SK-N-SH treated with all-trans-retinoic acid at 6 μM for 48 hours (cell line): ENCODE results near the gene CTSK.

Source experiments
- ATAC-seq: fragments of 200-7000 bp; cut with Tn5 transposase; 3 replicates; pipeline ENCODE4 v1.9.1; 2020; ENCODE audit warnings: mild to moderate bottlenecking, moderate library complexity
- ARNTL ChIP-seq: fragments of 450-650 bp; formaldehyde crosslinking; IDR thresholded peaks from 2 replicates; pipeline ENCODE4 v1.5.0; 2020; ENCODE audit warnings: low read depth, mild to moderate bottlenecking, moderate library complexity, borderline replicate concordance
- BACH2 ChIP-seq: fragments of 250-450 bp; sonication (Bioruptor Pico); IDR thresholded peaks from 2 replicates; pipeline ENCODE4 v1.9.0; 2021; ENCODE audit warnings: mild to moderate bottlenecking, borderline replicate concordance
- CREB5 ChIP-seq: fragments of 250-450 bp; sonication (Bioruptor Pico); IDR thresholded peaks from 2 replicates; pipeline ENCODE4 v1.5.1; 2020; ENCODE audit warnings: low read depth, mild to moderate bottlenecking, moderate library complexity
- CSDC2 ChIP-seq: fragments of 250-450 bp; sonication (Bioruptor Pico); IDR thresholded peaks from 2 replicates; pipeline ENCODE4 v1.5.0; 2020; ENCODE audit warnings: mild to moderate bottlenecking, moderate library complexity
- GLIS3 ChIP-seq: fragments of 250-450 bp; sonication (Bioruptor Pico); IDR thresholded peaks from 2 replicates; pipeline ENCODE4 v1.5.0; 2020; ENCODE audit warnings: mild to moderate bottlenecking, moderate library complexity
- ISL1 ChIP-seq: fragments of 250-450 bp; sonication (Bioruptor Pico); IDR thresholded peaks from 2 replicates; pipeline ENCODE4 v2.1.2; 2022; ENCODE audit warnings: mild to moderate bottlenecking, moderate library complexity
- OSR1 ChIP-seq: fragments of 250-450 bp; sonication (Bioruptor Pico); IDR thresholded peaks from 2 replicates; pipeline ENCODE4 v1.8.0; 2022; ENCODE audit warnings: moderate library complexity, mild to moderate bottlenecking, inconsistent platforms
- PATZ1 ChIP-seq: fragments of 250-450 bp; sonication (Bioruptor Pico); IDR thresholded peaks from 2 replicates; pipeline ENCODE4 v1.8.0; 2020; ENCODE audit warnings: mild to moderate bottlenecking, moderate library complexity, borderline replicate concordance
- PPARA ChIP-seq: fragments of 250-450 bp; sonication (Bioruptor Pico); IDR thresholded peaks from 2 replicates; pipeline ENCODE4 v1.5.0; 2020; ENCODE audit warnings: mild to moderate bottlenecking, borderline replicate concordance
- RARB ChIP-seq: fragments of 250-450 bp; sonication (Bioruptor Pico); IDR thresholded peaks from 2 replicates; pipeline ENCODE4 v1.8.0; 2021; ENCODE audit warnings: mild to moderate bottlenecking, moderate library complexity
- SNAI2 ChIP-seq: fragments of 250-450 bp; sonication (Bioruptor Pico); IDR thresholded peaks from 2 replicates; pipeline ENCODE4 v1.5.0; 2020; ENCODE audit warnings: mild to moderate bottlenecking, moderate library complexity
- TCF4 ChIP-seq: fragments of 250-450 bp; sonication (Bioruptor Pico); IDR thresholded peaks from 2 replicates; pipeline ENCODE4 v1.8.0; 2021; ENCODE audit warnings: mild to moderate bottlenecking, moderate library complexity, borderline replicate concordance
- TOX ChIP-seq: fragments of 250-450 bp; sonication (Bioruptor Pico); IDR thresholded peaks from 2 replicates; pipeline ENCODE4 v1.8.0; 2021; ENCODE audit warnings: mild to moderate bottlenecking, moderate library complexity, borderline replicate concordance
- TSHZ2 ChIP-seq: fragments of 250-450 bp; sonication (Bioruptor Pico); IDR thresholded peaks from 2 replicates; pipeline ENCODE4 v1.5.0; 2020; ENCODE audit warnings: mild to moderate bottlenecking, moderate library complexity
- ZC3H10 ChIP-seq: fragments of 250-450 bp; sonication (Bioruptor Pico); IDR thresholded peaks from 2 replicates; pipeline ENCODE4 v1.5.1; 2021; ENCODE audit warnings: mild to moderate bottlenecking, moderate library complexity
- ZFP3 ChIP-seq: fragments of 250-450 bp; sonication (Bioruptor Pico); IDR thresholded peaks from 2 replicates; pipeline ENCODE4 v1.5.0; 2020; ENCODE audit warnings: mild to moderate bottlenecking, moderate library complexity
- ZFP30 ChIP-seq: fragments of 450-650 bp; formaldehyde crosslinking; IDR thresholded peaks from 2 replicates; pipeline ENCODE4 v1.5.0; 2022; ENCODE audit warnings: mild to moderate bottlenecking, moderate library complexity
- ZNF565 ChIP-seq: fragments of 450-650 bp; formaldehyde crosslinking; conservative IDR thresholded peaks from 2 replicates; pipeline ENCODE4 v1.5.0; 2020; ENCODE audit warnings: low read depth, mild to moderate bottlenecking, moderate library complexity
- ZNF70 ChIP-seq: fragments of 450-650 bp; formaldehyde crosslinking; IDR thresholded peaks from 2 replicates; pipeline ENCODE4 v1.5.0; 2020; ENCODE audit warnings: mild to moderate bottlenecking, moderate library complexity
- ZNF8 ChIP-seq: fragments of 450-650 bp; formaldehyde crosslinking; IDR thresholded peaks from 2 replicates; pipeline ENCODE4 v1.5.0; 2020; ENCODE audit warnings: mild to moderate bottlenecking, moderate library complexity
- TF ChIP-seq, protein P1 (sequence below): fragments of 250-450 bp; sonication (Bioruptor Pico); IDR thresholded peaks from 2 replicates; pipeline ENCODE4 v1.5.1; 2021; ENCODE audit warnings: mild to moderate bottlenecking, moderate library complexity
- TF ChIP-seq, protein P2 (sequence below): fragments of 250-450 bp; sonication (Bioruptor Pico); IDR thresholded peaks from 2 replicates; pipeline ENCODE4 v1.8.0; 2021; ENCODE audit warnings: low read depth, mild to moderate bottlenecking, moderate library complexity, borderline replicate concordance

Gene CTSK

DNA sequence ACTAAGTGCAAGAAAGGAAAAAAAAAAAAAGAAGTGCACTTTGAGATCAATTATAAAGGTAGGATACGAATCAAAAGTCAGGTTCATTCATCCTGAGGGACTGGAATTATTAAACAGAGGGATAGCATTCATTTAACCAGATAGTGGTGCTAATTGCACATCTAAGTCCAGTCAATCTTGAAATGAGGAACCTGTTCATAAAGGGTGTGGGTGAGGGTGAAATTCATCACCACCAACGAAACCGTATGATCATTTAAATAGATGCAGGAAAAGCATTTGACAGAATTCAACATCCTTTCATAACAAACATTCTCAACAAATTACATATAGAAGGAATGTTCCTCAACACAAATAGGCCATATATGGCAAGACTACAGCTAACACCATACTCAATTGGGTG, 48.0 kb downstream of the CTSK start:
- no peak for ATAC-seq
- TF ChIP-seq ZNF8 (CRISPR knock-in tag): no peak
- TF ChIP-seq SNAI2: no peak
- TF ChIP-seq ZFP3 (CRISPR knock-in tag): no peak
- TF ChIP-seq RARB: no peak
- TF ChIP-seq BACH2: no peak
- TF ChIP-seq TSHZ2: no peak
- TF ChIP-seq PATZ1 (CRISPR knock-in tag): no peak
- no peak for TF ChIP-seq ZNF565 (CRISPR knock-in tag)
- TF ChIP-seq, protein P1, sequence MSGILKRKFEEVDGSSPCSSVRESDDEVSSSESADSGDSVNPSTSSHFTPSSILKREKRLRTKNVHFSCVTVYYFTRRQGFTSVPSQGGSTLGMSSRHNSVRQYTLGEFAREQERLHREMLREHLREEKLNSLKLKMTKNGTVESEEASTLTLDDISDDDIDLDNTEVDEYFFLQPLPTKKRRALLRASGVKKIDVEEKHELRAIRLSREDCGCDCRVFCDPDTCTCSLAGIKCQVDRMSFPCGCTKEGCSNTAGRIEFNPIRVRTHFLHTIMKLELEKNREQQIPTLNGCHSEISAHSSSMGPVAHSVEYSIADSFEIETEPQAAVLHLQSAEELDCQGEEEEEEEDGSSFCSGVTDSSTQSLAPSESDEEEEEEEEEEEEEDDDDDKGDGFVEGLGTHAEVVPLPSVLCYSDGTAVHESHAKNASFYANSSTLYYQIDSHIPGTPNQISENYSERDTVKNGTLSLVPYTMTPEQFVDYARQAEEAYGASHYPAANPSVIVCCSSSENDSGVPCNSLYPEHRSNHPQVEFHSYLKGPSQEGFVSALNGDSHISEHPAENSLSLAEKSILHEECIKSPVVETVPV: no peak
- no peak for TF ChIP-seq TOX (CRISPR knock-in tag)
- TF ChIP-seq ISL1: no peak
- TF ChIP-seq TCF4 (CRISPR knock-in tag): no peak
- no peak for TF ChIP-seq CSDC2 (CRISPR knock-in tag)
- no peak for TF ChIP-seq ZC3H10 (CRISPR knock-in tag)
- no peak for TF ChIP-seq OSR1 (CRISPR knock-in tag)
- TF ChIP-seq ARNTL: no peak
- no peak for TF ChIP-seq ZNF70 (CRISPR knock-in tag)
- TF ChIP-seq CREB5 (CRISPR knock-in tag): no peak
- TF ChIP-seq, protein P2, sequence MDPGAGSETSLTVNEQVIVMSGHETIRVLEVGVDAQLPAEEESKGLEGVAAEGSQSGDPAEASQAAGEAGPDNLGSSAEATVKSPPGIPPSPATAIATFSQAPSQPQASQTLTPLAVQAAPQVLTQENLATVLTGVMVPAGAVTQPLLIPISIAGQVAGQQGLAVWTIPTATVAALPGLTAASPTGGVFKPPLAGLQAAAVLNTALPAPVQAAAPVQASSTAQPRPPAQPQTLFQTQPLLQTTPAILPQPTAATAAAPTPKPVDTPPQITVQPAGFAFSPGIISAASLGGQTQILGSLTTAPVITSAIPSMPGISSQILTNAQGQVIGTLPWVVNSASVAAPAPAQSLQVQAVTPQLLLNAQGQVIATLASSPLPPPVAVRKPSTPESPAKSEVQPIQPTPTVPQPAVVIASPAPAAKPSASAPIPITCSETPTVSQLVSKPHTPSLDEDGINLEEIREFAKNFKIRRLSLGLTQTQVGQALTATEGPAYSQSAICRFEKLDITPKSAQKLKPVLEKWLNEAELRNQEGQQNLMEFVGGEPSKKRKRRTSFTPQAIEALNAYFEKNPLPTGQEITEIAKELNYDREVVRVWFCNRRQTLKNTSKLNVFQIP (CRISPR knock-in tag): no peak

- ATAC-seq: no peak
- no peak for TF ChIP-seq SNAI2
- no peak for TF ChIP-seq CSDC2 (CRISPR knock-in tag)
- no peak for TF ChIP-seq GLIS3 (CRISPR knock-in tag)
- TF ChIP-seq ZNF8 (CRISPR knock-in tag): no peak
- TF ChIP-seq ZC3H10 (CRISPR knock-in tag): no peak
- TF ChIP-seq, protein P1: no peak
- TF ChIP-seq PPARA: no peak
- TF ChIP-seq, protein P2 (CRISPR knock-in tag): no peak
- TF ChIP-seq TCF4 (CRISPR knock-in tag): no peak
- TF ChIP-seq ZNF70 (CRISPR knock-in tag): no peak
- no peak for TF ChIP-seq ARNTL
- TF ChIP-seq BACH2: no peak
- TF ChIP-seq TOX (CRISPR knock-in tag): no peak
- TF ChIP-seq ZFP30 (CRISPR knock-in tag): no peak
- TF ChIP-seq ISL1: no peak
These were observed 54.6 kb downstream of the CTSK start for GRCh38 chr1:150753416-150753815.
